Measurements from ENCODE around the gene RAI14.

DNA sequence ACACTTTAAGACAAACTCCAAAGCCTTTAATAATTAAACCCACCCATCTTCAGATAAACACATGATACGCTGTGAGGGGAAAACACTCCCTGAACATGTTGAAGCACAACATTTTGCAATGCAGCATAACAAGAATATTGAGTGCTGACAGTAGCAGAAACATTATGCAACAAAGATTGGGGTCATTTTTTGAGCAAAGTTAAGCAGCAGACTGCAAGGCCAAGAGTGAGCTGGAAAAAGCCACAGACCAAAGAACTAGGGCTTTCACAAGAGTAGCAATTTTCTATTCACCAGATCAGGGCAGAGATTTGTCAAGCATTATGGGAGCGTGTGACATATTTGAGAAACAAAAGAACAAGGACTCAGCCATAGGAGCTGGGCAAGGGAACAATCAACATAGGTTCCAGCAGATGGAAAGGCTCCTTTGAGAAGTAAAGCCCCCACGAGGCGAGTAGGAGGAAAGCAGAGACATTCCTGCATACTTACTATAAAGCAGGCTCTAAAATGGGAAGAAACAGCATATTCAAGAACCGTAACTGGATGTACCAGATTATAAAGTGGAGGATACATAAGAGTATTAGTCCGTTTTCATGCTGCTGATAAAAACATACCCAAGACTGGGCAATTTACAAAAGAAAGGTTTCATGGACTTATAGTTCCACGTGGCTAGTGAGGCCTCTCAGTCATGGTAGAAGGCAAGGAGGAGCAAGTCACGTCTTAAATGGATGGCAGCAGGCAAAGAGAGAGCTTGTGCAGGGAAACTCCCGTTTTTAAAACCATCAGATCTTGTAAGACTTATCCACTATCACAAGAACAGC lies 178.1 kb downstream of the RAI14 start:
- TF ChIP-seq, protein P1, sequence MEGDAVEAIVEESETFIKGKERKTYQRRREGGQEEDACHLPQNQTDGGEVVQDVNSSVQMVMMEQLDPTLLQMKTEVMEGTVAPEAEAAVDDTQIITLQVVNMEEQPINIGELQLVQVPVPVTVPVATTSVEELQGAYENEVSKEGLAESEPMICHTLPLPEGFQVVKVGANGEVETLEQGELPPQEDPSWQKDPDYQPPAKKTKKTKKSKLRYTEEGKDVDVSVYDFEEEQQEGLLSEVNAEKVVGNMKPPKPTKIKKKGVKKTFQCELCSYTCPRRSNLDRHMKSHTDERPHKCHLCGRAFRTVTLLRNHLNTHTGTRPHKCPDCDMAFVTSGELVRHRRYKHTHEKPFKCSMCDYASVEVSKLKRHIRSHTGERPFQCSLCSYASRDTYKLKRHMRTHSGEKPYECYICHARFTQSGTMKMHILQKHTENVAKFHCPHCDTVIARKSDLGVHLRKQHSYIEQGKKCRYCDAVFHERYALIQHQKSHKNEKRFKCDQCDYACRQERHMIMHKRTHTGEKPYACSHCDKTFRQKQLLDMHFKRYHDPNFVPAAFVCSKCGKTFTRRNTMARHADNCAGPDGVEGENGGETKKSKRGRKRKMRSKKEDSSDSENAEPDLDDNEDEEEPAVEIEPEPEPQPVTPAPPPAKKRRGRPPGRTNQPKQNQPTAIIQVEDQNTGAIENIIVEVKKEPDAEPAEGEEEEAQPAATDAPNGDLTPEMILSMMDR (IDR thresholded peaks at IDR 0.05), result no peak
- TF ChIP-seq POLR2A (IDR thresholded peaks at IDR 0.05) (no peak), POLR2AphosphoS5 (IDR thresholded peaks at IDR 0.05) (peak in 2 of 3 donors; percentile 51 to 63)
